Daoy (cell line): ENCODE data around the gene DACH2. TPM values are rescaled to one million over a fixed set of nuclear protein-coding genes. Genes with fewer than 3 reads are reported as not detected.

Source experiments
- DNase-seq: peaks from one replicate; pipeline ENCODE4 v3.0.0-alpha.2; 2015; ENCODE audit warnings: low read depth
- total RNA-seq: library from RNA; depleted of rRNA; stranded (reverse); fragments of >200 nt; shearing (Covaris generic); gene quantifications from 2 replicates; pipeline ENCODE4 v1.2.3, GENCODE V29; 2014; rRNA removed

DACH2 gene
- total RNA-seq, 1 experiment from 2014 or later = not detected

DNA sequence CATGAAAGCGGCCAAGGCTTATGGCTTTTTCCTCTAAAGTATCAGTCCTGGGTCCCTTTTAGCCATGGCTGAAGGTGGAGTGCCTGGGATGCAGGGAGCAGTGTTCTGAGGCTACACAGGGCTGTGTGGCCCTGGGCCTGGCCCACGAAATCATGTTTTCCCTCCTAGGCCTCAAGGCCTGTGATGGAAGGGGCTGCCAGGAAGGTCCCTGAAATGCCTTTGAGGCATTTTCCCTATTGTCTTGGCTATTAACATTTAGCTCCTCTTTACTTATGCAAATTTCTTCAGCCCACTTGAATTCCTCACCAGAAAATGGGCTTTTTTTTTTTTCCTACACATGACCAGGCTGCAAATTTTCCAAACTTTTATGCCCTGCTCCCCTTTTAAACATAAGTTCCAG, 657.0 kb downstream of the DACH2 start:
- DNase-seq = no peak

- no peak for DNase-seq
Observed at GRCh38 chrX:86806786-86807185, 658.5 kb downstream of the DACH2 start.

GRCh38 chrX:86809651-86810050, 661.4 kb downstream of the DACH2 start:
- DNase-seq = no peak

GRCh38 chrX:86829786-86830185, 681.5 kb downstream of the DACH2 start:
- DNase-seq = no peak

DNA sequence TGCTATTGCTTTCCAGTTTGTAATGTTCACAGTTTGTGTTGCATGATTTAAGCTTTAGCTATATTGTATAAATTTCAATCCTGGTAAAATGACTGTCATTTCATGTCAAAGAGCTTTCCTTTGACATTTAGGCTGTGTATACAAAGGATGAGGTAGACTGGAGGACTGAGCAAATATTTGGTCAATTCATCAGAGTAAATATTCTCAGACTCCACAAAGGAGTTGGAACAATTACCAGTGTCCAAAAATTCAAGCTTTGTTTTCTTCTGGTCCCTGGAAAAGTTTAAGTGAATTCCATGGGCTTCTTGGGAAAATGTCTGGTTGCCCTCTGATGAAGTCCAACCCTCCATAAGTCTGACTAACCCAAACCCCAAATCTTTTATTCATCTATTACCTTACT, 682.4 kb downstream of the DACH2 start:
- DNase-seq = no peak

DNA sequence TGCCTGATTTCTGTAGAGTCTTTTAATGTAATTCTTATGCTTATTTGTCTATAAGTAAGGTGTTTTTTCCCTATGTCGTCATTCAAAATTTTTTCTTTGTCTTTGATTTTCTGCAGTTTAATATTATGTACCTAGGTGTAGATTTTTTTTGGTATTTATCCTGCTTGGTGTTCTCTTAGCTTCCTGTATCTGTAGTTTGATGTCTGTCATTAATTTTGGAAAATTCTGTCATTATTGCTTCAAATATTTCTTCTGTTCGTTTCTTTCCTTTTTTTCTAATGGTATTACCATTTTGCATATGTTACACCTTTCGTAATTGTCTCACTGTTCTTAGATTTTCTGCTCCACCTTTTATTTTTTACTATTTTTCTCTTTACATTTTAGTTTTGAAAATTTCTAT, 696.9 kb downstream of the DACH2 start:
- no peak for DNase-seq

Other genes starting within 250 kb of the DACH2 start
- gene CHM, start 100.9 kb upstream of the DACH2 start, total RNA-seq = 13.2 and 13.3 TPM in 2 replicates